GOT3 (cell line): Measurements from ENCODE around the gene WIPF3.

ENCODE experiments used
- DNase-seq: peaks from one replicate; lab custom pipeline; 2025; ENCODE audit warnings: mixed read lengths; lab: John Stamatoyannopoulos, UW

Gene WIPF3

DNA sequence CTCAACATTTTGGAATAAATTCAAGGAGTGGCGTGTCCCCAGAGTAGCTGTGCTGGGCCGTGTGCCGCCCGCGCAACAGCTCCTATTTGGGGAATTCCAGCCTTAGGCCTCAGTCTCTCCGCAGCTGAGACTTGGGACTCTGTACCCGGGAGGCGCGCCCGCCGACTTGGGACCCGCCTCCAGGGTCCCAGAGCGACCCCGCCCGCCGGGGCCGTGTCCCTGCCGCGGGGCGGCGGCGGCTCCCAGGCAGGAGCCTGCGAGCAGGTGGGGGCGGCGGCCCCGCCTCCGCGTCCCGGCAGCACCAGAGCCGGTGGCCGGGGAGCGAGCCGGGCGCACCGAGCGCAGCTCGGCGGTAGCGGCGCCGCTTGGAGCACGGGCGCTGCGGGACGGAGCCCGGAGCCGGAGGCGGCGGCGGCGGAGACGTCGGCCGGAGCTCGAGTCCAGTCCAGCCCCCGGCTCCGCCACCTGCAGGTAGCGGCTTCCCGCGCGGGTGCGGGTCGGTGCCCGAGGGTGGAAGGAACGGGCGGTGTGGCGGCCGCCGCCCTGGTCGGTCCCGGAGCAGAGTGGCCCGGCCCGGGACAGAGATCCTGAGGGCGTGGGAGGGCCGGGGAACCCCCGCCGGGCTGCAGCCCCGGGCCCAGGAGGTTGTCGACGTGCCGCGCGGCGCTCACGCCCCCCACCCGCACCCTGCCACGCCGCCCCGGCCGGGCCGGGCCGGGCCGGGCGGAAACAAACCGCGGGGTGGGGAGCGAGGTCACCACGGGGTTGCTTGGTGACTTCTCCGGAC is at the start of gene WIPF3:
Gene WIPF3 (plus strand): TSS at position 301 of the 787 bp plus-strand sequence. CDS start 28,217 bp downstream, outside the sequence.
- no peak for DNase-seq

- no peak for DNase-seq
Measured at GRCh38 chr7:29763266-29763665, 43.0 kb upstream of the WIPF3 start.

DNA sequence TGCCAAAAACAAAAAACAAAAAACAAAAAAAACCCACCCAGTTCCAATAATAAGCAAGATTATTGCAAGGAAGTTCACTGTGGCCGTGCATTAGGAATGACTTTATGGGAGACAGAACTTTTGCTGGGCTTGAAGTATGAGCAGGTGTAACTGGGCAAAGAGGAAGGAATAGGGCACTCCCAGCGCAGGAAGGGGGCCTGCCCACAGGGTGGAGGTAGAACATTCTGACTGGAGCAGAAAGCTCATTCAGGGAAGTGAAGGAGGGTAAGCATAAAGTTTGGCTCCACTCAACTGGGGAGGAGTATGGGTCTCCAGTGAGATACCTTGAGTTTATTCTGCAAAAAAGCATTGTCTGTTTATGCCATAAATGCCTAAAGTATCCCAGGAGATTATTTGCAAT is 42.1 kb upstream of the WIPF3 start:
- no peak for DNase-seq

DNA sequence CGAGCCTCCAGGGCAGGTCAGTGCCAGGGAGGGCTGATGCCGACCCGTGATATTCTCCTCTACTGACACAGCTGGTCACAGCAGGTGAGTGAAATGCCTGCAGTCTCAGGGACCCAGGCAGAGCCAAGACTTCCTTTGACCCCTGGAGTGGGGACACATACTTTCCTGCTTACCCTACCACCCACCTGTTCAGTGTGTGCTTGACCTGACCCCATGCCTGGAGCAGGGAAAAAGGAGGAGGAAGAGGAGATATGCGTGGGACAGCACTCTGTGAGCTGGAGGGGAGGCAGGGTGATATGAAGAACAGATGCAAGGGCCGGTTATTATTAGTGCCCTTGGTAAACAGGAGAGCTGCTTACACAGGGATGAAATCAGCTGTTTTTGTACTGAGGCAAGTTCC is 40.8 kb upstream of the WIPF3 start:
- DNase-seq: no peak

- no peak for DNase-seq
Measured at GRCh38 chr7:29770371-29770770, 35.9 kb upstream of the WIPF3 start.

DNA sequence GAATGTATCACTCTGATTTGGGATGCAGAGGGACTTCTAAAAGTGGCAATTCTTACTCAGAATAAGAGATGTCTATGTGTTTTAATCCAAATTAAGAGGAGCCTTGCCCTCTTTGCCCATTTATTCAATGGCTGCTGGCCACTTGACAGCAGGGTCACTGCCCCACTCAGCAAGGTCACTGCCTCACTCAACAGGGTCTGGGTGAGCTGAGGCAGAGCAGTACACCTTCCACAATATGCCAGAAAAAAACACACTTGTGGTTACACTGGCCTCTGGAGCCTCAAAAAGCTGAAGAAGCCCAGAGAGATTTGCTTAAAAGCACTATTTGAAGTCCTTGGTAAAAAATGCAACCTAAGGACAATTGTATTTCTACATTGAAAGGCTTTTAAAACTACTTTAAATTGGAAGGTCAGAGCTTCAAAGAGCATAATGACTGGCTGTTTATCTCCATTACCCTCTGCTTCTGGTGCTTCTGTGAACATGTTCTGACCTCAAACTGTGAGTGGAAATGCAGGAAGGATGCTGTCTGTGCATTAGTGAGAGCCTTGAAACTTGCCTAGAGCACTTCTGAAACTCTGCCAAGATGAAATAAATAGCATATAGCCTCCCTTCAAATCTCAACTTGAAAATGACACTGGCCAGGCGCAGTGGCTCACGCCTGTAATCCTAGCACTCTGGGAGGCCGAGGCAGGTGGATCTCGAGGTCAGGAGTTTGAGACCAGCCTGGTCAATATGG is 35.1 kb upstream of the WIPF3 start:
- no peak for DNase-seq

- DNase-seq: no peak
Measured at GRCh38 chr7:29779017-29779416, 27.3 kb upstream of the WIPF3 start.

DNA sequence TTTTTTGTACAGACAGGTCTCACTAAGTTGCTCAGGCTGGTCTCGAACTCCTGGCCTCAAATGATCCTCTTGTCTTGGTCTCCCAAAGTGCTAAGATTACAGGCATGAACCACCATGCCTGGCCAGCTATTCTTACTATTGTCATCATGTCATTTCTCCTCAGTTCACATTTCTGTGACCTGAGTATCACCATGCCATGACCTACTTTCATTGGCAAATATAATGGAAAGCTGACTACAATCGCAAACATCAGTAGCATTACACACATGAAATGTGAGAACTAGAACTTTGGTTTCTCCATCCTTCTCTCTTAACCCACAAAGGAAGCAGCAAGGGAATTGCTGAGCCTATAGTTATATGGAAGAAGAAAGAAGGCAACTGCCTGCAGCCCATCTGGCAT is 26.0 kb upstream of the WIPF3 start:
- no peak for DNase-seq

DNA sequence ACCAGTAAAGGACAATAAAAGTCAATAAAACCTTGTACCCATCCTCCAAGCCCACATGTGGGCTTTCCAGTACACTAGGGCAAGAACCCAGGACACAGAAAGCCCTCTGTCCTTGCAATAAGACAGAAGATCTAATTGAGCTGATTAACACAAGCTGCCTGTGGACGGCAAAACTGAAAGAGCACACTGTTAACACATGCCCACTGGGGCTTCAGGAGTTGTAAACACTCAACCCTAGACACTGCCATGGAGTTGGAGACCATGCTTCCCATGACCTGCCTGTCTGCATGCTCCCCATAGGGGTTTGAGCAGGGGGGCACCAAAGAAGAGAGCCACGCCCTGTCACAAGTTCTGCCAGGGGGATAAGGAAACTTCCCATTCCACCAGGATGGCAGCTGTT is 22.6 kb upstream of the WIPF3 start:
- no peak for DNase-seq

DNA sequence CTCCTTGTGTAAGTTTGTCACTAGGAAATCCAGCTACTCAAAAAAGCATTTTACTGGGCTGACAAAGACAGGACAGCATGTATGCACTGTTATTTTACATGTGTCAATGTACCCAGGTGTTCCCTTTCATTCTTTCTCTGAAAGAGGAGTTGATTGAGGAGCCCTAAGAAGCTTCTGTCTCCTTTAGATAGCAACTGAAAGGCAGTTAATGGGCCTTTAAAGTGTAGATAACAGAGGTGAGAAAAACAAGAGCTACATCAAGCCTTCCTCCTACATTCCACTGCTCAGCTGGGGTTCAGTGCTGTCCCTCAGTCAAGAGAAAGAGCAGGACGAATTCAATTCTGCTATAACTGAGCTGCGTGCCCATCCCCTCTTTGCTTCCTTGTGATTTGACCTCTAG is 12.8 kb upstream of the WIPF3 start:
- no peak for DNase-seq

DNA sequence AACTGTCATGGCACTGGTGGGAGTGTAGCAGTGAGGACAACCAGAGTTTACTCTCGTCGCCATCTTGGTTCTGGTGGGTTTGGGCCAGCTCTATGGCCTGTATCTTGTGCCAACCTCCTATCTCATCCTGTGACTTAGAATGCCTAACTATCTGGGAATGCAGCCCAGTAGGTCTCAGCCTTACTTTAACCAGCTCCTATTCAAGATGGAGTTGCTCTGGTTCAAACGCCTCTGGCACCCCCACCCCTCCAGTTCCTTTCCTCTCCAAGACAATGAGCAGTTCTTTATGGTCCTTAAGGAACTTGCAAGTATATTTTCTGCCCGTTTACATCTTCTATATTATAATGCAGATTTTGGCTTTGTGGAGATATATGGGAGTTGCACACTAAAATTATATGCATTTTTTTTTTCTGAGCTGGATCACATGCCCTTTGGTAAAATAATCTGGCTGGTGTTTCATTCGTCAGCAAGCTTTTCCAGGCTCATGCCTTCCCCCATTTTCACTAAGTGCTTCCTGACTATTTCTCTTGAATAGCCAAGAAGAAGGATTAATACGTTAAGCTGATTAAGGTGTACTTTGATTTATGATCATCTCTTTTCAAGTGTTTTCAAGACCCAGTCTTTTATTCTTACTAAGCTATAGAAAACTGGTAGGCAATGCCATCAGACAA is 11.2 kb upstream of the WIPF3 start:
- DNase-seq: no peak

GRCh38 chr7:29795696-29796580 is 10.4 kb upstream of the WIPF3 start:
- DNase-seq: no peak

DNA sequence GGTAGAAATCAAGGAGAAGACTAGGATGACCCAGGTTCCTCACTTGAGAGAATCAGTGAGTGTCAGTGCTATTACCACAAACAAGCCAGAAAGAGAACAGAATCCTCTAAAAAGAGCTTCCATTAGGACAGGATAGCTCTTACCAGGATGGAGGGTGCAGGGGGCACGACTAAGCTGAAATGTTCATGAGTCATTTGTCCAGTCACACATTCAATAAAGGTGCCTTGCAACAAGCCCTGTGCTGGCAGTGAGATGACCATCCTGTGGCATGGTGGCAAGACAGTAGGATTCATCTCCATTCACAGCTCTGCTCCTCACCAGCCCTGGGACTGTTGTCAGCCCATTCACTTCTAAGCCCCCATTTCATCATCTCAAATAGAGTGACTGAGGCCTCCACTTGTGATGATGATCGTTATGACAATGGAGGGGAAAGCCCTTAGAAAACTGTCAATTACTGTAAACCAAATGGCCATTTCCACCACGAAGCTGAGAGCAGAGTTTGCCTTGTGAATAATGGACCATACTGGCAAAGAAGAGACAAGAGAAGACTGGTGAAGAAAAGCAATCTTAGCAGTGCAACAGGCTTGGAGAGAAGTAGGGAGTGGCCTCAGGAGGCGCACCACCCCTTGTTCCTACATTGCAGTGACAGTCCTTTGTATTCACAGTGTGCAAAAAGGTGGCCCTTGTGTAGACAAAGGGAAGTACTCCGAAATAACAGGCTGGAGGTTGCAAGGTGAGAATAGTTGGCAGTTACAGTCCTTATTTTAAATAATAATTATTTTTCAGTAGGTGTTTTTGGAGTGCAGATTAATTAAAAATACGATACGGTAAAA is 9.0 kb upstream of the WIPF3 start:
- no peak for DNase-seq

DNA sequence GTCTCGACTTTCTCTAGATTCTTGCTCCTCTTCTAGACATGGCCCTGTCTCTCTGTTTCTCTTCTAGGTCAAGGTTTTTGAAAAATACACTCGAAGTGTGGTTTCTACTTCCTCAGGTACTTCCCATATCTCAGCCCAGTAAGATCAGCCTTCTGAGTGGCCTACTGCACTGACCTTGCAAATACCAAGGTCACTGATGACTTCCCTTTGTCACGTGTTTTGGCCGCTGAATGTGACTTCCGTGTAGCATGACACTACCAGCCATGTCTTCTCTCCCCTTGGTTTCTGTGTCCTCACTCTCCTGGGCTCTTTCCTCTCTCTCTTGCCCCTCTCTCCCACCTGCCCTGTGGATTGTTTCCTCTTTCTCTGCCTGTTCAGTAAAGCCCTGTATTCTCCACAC is 7.9 kb upstream of the WIPF3 start:
- DNase-seq: no peak

GRCh38 chr7:29801929-29802328 is 4.4 kb upstream of the WIPF3 start:
- no peak for DNase-seq

- DNase-seq: no peak
Measured at GRCh38 chr7:29805031-29805430, 1.3 kb upstream of the WIPF3 start.

DNA sequence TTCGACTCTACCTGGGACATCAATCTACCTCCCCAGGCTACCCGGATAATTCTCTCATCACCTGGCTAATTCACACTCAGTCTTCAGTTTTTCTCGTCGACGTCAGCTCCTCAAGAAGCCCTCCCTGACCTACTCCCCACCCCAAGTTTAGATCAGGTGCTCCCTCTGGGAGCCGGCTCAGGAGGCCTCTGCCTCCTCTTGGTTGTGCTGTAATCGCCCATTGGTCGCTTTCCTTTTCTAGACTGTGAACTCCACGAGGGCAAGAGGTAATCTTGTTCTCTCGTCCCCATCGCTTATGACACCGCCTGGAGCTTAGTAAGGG is 461 bp upstream of the WIPF3 start:
- no peak for DNase-seq

- DNase-seq: no peak
Measured at GRCh38 chr7:29806995-29807841, 910 bp downstream of the WIPF3 start.

DNA sequence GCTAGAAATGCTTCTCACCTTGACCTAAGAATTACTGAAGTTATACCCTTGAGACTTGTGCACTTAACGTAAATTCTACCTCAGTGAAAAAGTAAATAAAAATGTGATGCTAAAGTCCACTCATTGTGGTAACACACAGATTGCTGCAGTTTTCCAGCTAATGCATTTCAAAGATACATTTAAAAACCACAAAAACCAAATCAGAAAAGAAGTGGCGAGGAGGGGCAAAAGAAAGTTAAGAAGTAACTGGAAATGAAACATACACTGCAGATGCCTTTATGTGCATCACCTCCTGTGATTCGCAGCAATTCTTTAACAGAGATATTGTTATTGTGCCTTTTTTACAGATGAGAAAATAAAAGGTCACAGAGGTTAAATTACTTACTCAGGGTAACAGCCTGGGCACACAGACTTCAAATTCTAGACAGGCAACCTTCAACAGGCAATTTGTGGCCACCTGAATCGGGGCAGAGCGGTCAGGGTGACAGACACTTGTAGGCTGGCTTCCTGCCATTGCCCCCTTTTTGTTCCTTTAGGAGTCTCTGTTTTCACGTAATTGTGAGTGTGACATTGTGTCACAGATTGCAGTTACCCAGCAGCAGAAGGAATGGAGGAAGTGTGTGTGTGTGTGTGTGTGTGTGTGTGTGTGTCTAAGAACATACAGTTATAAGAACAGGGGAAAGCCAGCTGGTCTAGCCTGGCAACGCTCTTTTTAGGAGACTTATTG is 1.9 kb downstream of the WIPF3 start:
- no peak for DNase-seq
